ENCODE measurements around the gene CNTF.

The CNTF gene

DNA sequence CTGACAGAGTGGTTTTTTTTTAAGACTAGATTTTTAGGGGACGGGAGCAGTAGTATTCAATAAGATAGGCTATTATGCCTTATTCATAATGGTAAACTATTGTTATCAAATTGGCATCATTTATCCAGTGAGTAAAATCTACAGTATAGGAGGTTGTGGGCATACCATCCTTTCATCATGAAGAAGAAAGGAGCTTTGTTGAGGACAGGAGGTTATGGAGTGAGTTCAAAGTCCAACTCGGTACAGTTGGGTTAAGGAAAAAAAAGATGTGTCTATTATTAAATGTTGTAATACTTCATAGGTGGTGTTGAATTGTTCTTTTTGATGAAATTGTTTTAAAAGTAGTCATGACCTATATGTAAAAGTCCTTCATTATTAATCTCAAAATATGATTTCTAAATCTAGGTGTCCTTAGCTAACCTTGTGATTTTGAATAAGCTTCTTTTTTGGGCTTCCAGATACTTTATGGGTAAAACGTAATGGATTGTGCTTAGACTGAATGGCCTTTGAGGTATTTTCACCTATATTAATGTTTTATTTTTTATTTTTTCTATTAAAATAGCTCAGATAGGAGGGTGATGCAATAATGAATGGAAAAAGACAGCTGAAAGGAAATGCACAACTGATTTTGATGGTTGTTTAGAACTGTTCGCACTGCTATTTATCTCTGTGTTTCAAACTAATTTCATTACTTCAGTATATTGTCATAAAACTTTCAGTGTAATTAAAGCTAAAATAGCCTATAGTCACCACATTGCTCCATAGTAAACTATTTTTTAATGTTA lies 15.3 kb upstream of the CNTF start:
- no peak for DNase-seq (ENCODE audit: low spot score)

DNA sequence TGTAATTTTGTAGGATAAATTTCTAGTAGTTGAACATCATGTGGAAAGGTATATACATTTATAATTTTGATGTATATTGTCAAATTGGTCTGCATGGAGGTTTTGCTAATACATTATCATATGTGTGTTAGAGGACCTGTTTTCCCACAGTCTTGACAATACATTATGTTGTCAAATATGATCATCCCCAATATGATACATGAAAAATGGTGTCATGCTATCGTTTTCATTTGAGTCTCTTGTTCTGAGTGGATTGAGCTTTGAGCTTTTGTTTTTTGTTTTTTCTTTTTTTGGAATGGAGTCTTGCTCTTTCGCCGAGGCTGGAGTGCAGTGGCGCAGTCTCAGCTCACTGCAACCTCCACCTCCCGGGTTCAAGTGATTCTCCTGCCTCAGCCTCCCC lies 14.1 kb upstream of the CNTF start:
- DNase-seq (ENCODE audit: low spot score), result no peak

DNA sequence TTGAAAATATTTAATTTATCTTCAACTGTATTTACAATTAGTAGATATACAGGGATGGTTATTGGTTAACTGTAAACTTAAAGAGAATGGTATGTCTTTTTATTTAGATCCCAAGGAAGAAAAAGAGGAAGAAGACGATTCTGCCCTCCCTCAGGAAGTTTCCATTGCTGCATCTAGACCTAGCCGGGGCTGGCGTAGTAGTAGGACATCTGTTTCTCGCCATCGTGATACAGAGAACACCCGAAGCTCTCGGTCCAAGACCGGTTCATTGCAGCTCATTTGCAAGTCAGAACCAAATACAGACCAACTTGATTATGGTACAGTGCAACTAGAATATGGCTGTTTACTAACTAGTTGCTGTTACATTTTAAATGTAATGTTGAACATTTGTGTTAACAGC lies 12.7 kb upstream of the CNTF start:
- no peak for DNase-seq (ENCODE audit: low spot score)

- DNase-seq (ENCODE audit: low spot score), result no peak
Measured at GRCh38 chr11:58613228-58613627, 9.2 kb upstream of the CNTF start.

DNA sequence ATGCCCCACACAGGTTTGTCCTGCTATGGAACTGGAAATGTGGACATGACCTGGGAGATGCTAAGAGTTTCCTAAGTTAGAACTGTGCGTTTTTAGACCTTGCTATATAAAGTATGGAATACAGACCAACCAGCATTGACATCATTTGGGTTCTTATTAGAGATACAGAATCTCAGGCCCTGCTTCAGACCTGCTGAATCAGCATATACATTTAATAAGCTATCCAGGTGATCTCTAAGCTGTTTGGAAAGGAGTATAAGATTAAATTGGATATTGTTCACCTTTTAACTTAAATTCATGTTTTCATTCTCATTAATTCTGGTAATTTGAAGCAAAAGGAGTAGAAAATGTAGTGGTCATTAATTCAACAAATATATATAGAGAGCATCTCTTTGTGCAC lies 6.9 kb upstream of the CNTF start:
- no peak for DNase-seq (ENCODE audit: low spot score)

- peak; percentile 88 for DNase-seq (ENCODE audit: low spot score)
Measured at GRCh38 chr11:58616594-58616993, 5.9 kb upstream of the CNTF start.

DNA sequence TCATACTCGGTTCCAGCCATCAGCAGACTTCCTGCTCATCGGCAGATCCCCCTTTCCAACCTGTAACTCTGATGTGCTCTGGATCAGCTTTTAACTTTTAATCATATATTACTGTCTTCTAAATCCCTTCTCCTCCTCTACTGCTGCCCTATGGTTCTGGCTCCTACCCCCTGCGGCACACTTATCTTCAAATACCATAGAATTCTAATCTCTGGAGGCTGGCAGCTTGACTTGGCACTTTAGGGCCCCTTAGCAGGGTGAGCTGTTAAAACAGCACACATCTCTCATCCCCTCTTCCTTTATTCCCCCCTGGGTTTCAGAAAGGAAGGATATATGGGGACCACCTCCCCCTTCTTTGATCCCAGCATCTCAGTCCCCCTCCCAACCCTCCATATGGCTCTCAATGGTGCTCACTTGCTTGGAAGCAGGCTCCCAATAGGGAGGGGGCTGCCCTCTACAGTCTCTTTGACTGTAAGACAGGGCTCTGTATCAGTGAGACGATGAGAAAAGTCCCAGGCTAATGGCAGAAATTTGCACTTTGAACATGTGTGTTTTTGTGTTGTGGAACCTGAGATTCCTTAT lies 4.4 kb upstream of the CNTF start:
- no peak for DNase-seq (ENCODE audit: low spot score)

GRCh38 chr11:58621586-58622262 lies 741 bp upstream of the CNTF start:
- no peak for DNase-seq (ENCODE audit: low spot score)

- no peak for DNase-seq (ENCODE audit: low spot score)
Measured at GRCh38 chr11:58625086-58625485, 2.6 kb downstream of the CNTF start.

GRCh38 chr11:58625826-58626460 lies 3.5 kb downstream of the CNTF start:
- no peak for DNase-seq (ENCODE audit: low spot score)

DNA sequence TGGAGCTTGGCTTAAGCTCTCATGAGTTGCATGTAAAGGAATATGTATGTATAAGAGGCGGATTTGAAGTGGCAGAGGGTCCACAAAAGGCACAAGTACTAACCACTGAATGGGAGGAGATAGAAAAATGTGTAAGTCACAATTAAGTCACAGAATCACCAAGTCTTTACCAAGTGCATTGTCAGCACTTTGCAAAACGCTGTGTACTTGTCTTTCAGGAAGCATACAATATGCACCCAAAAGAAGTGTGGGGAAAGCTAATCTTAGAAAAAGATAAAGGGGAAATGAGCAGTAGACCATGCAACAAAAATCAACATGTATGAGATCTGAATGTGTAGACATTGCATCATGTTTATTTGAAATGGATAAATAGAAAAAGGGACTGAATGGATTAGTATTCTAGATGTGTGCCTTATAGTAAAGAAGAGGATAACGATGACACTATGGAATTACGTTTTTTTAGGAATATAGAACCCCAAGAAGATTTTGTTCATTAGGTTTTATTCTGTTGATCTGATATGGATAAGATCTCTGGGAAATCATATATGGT lies 4.5 kb downstream of the CNTF start:
- no peak for DNase-seq (ENCODE audit: low spot score)

DNA sequence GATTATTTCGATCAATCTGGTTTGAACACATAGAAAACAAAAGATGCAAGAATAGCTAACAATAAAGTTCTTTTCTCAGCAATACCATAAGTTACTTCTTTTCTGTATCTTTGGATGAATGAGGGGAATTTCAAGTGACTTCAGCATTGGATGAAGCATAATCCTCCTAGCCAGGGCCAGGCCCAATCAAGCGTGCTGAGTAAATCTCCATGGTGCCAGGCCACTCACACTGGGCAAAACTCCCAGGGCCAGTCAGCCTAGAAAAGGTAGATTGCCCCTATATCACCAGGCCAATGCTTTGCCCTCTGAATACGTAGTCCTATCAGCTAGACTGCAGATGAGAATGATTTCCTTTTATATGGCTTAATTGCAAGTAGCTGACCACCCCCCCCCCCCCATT lies 6.0 kb downstream of the CNTF start:
- no peak for DNase-seq (ENCODE audit: low spot score)

- DNase-seq (ENCODE audit: low spot score), result peak; percentile 58
Measured at GRCh38 chr11:58629857-58630256, 7.4 kb downstream of the CNTF start.

DNA sequence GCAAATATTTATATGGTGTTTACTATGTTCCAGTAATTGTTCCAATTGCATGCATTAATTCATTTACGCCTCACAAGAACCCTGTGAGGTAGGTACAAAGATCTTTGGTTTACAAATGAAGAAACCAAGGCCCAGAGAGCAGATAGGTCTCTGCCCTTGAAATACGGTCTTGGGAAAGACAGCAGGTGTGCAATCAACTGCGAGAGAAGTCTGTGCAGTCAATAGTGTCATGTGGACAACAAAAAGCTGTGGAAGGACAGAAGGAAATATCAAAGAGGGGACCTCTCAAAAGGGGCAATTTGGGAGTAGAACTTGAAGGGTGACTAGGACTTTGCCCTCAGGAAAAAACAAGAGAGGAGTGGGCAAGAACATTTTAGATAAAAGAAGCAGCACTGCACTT lies 8.9 kb downstream of the CNTF start:
- no peak for DNase-seq (ENCODE audit: low spot score)

DNA sequence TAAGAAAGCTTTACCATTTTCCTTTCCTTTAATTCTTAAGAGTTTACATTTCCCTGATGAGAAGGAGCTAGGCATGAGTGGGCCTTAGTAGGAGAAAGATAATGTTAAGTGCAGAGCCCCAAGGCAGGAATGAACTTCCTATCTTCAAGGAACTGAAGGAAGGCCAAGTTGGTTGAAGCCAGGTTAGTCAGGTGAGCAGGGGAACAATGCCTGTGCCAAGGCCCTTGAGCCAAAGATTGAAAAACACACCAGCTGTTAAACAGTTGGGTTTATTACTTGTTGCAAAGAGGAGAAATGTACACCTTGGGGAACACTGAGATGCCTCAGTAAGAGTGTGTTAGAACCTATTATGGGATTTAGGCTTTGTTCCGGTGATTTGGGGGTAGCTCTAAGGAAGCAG lies 10.0 kb downstream of the CNTF start:
- no peak for DNase-seq (ENCODE audit: low spot score)

GRCh38 chr11:58636587-58636986 lies 14.1 kb downstream of the CNTF start:
- no peak for DNase-seq (ENCODE audit: low spot score)

- DNase-seq (ENCODE audit: low spot score), result no peak
Measured at GRCh38 chr11:58637371-58637770, 14.9 kb downstream of the CNTF start.

DNA sequence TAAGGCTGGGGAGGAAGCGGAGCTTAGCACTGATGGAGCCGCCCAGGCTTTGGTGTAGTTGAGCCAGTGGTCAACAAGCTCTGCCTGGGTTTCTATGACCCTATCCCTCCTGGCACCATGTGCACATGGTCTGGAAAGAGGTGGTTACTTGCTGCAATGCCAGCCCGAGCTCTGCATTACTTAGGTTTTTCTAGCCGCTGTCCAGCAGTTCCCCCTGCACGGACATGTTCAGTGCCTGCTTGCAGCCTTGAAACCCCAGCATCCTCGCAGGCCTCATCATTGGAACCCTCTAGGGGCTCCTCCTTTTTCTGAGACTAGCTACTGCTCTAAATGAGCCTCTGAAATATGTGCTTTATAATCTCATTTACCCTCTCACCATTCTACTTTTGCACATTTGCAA lies 16.6 kb downstream of the CNTF start:
- DNase-seq (ENCODE audit: low spot score), result no peak

GRCh38 chr11:58639669-58640068 lies 17.2 kb downstream of the CNTF start:
- DNase-seq (ENCODE audit: low spot score), result no peak

GRCh38 chr11:58640386-58641023 lies 18.0 kb downstream of the CNTF start:
- DNase-seq (ENCODE audit: low spot score), result peak; percentile 88

DNA sequence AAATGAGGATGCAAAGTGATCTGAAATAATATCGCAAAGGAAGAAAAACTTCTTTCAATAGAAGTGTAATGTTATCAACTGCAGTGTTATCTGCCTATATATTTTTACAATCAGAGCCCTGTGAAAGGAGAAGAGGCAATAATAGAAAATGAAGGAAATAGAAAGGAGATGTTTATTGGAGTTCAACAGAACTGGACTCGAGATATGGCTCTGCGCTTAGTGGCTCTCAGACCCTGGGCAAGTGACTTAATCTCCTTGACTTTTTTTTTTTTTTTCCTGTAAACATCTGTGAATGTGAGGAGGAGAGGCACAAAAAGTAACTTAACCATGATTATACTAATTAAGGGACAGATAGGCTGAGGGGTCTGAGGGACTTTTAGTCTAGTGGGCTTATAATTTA lies 18.9 kb downstream of the CNTF start:
- no peak for DNase-seq (ENCODE audit: low spot score)

Data from COLO829 (cell line).